Heart left ventricle (tissue), 16 donors: ENCODE data around the gene FGF8. TPM values are rescaled to one million over a fixed set of nuclear protein-coding genes. Genes with fewer than 3 reads are reported as not detected.

ENCODE experiments used
- ATAC-seq, 4 donors: fragments of 200-7000 bp; cut with Tn5 transposase; one replicate each; pipeline ENCODE4 v1.9.1; 2020 to 2022; ENCODE audit warnings: moderate library complexity in 4 of 4, mild to moderate bottlenecking in 3 of 4, moderate number of reproducible peaks in 1 of 4
- DNase-seq, 5 donors: peaks; one replicate each; pipeline ENCODE4 v3.0.0-alpha.2; 2020
- H3K27ac ChIP-seq, 12 donors: fragments of 200-600 bp; sonication (generic) in 4 of 12; one replicate each; pipeline versions ENCODE4 v1.5.0 to v1.8.0; 2016 to 2022; ENCODE audit warnings: mild to moderate bottlenecking in 2 of 12
- H3K27me3 ChIP-seq, 9 donors: fragments of 200-600 bp; sonication (generic) in 2 of 9; one replicate each; pipeline versions ENCODE4 v1.5.1 to v1.8.0; 2016 to 2022; ENCODE audit warnings: mild to moderate bottlenecking in 3 of 9
- H3K36me3 ChIP-seq, 9 donors: fragments of 200-600 bp; sonication (generic) in 2 of 9; one replicate each; pipeline versions ENCODE4 v1.5.0 to v1.8.0; 2018 to 2022; ENCODE audit warnings: mild to moderate bottlenecking in 2 of 9
- H3K4me1 ChIP-seq, 12 donors: fragments of 200-600 bp; sonication (generic) in 4 of 12; one replicate each; pipeline versions ENCODE4 v1.5.0 to v1.8.0; 2016 to 2022; ENCODE audit warnings: mild to moderate bottlenecking in 3 of 12
- H3K4me3 ChIP-seq, 12 donors: fragments of 200-600 bp; sonication (generic) in 4 of 12; one replicate each; pipeline versions ENCODE4 v1.5.0 to v1.8.0; 2017 to 2022; ENCODE audit warnings: mild to moderate bottlenecking in 9 of 12, moderate library complexity in 4 of 12
- H3K9me3 ChIP-seq, 12 donors: fragments of 200-600 bp; sonication (generic) in 4 of 12; one replicate each; pipeline versions ENCODE4 v1.5.0 to v1.8.0; 2016 to 2022; ENCODE audit warnings: mild to moderate bottlenecking in 1 of 12
- CTCF ChIP-seq, 12 donors: fragments of 200-600 bp; sonication (generic) in 4 of 12; IDR thresholded peaks; one replicate each; pipeline versions ENCODE4 v1.5.0 to v1.8.0; 2018 to 2022; ENCODE audit warnings: antibody characterized with exemption in 12 of 12, mild to moderate bottlenecking in 5 of 12
- POLR2A ChIP-seq, 2 donors: fragments of 450-650 bp; IDR thresholded peaks; one replicate each; pipeline ENCODE4 v1.6.1; 2017; ENCODE audit warnings: antibody characterized with exemption in 2 of 2, mild to moderate bottlenecking in 2 of 2, moderate library complexity in 2 of 2
- WGBS, 4 donors: extraction: QIAGEN DNeasy Blood & Tissue Kit in 2 of 4; methylation state at CpG; one replicate each; pipeline versions ENCODE4 v1.1.5 to v1.1.7; 2013 to 2018; 5-methylcytosine and 5-hydroxymethylcytosine counted together
- intact Hi-C, 10 donors: fragments of 100-400 bp; cut with DNase I; formaldehyde crosslinking; loops; one replicate each; pipeline versions ENCODE4 v1.11.1 to v1.14.2; 2022
- polyA plus RNA-seq, 2 donors: library from polyadenylated mRNA; stranded (reverse); fragments of 200-250 nt; gene quantifications; one replicate each; pipeline ENCODE4 v1.2.3, GENCODE V29; 2013
- total RNA-seq, 9 donors: library from RNA; depleted of rRNA in 2 of 9; stranded (reverse); fragments of >200 nt in 2 of 9; fragmentation: NEBNext Ultra II Directional in 3 of 9; extraction: Animal tissue kit (Norgen Biotek cat#: 25700) in 3 of 9; gene quantifications; one replicate each; pipeline versions ENCODE4 v1.1.0 to v1.2.4, GENCODE V29; 2016 to 2023
- donor health status: ischemic (EF 13 %, LVEDD 7.1; RV severe dilation, severe dysfunction).
- donor health status: healthy with polysubstance abuse.
- donor health status: DM: no; HTN: yes; CAD: no.
- donor health status: DM: no; HTN: no; CAD: no.
- donor health status: ischemic (EF 25% LVEDD 6.9; RV normal size, moderate dysfunction).
- donor health status: ischemic (EF 25% LVEDD 5.7; RV mildly dilated, moderate dysfunction).
- donor health status: healthy.
- donor health status: DM: yes; HTN: yes; CAD: no.
- donor health status: ischemic (EF 35%, LVEDD 5.7; RV mildly dilated, moderate dysfunction).
- donor health status: nonischemic (EF 11% LVEDD 7.7; RV severe dilation, severe dysfunction).
- donor health status: DM: yes; HTN: yes; CAD: no.
- donor health status: PGD.
- donor health status: ischemic (EF 29% LVEDD 5.4; RV normal size, mild dysfunction).
- donor health status: nonischemic (EF 23%, LVEDD 6.1; RV moderate dilation, normal function).

Gene FGF8
- total and polyA plus RNA-seq, 11 donors, result not detected

GRCh38 chr10:101767966-101768790, 7.7 kb downstream of the FGF8 start:
- no peak for DNase-seq
- intact Hi-C loops, result no loop called here
- TF ChIP-seq POLR2A (IDR thresholded peaks at IDR 0.05), result no peak
- no peak for TF ChIP-seq CTCF (IDR thresholded peaks at IDR 0.05)

GRCh38 chr10:101767600-101767945, 8.3 kb downstream of the FGF8 start:
- Histone ChIP-seq H3K4me3 (no peak overlapping the region), H3K4me1 (no peaks in the 10 kb centered on the region), H3K9me3 (no peaks in the 10 kb centered on the region), H3K27me3 (peaks cover 3 to 41% (median 10%) of the 10 kb centered on the region in 9 donors), H3K36me3 (no peaks in the 10 kb centered on the region), H3K27ac (no peak overlapping the region)
- TF ChIP-seq CTCF (IDR thresholded peaks at IDR 0.05) (no peak), POLR2A (IDR thresholded peaks at IDR 0.05) (no peak)
- intact Hi-C loops, result no loop called here
- ATAC-seq (no peak), DNase-seq (no peak)
- 58 to 77% (median 66%) methylated on average over 4 to 6 of the region's 6 CpGs for WGBS, 4 donors

More at GRCh38 chr10:101767966-101768790, 7.7 kb downstream of the FGF8 start:
- Histone ChIP-seq H3K9me3 (no peaks in the 10 kb centered on the region), H3K27ac (no peak overlapping the region), H3K4me3 (no peak overlapping the region), H3K27me3 (peaks cover 3 to 46% (median 17%) of the 10 kb centered on the region in 9 donors), H3K4me1 (no peaks in the 10 kb centered on the region), H3K36me3 (no peaks in the 10 kb centered on the region)
- no peak for ATAC-seq
- 56 to 67% (median 65%) methylated on average over 11 to 14 of the region's 14 CpGs for WGBS, 4 donors

GRCh38 chr10:101766753-101767599, 8.9 kb downstream of the FGF8 start:
- ATAC-seq (no peak), DNase-seq (no peak)
- TF ChIP-seq POLR2A (IDR thresholded peaks at IDR 0.05), result no peak
- TF ChIP-seq CTCF (IDR thresholded peaks at IDR 0.05), result no peak
- Histone ChIP-seq H3K4me1 (no peaks in the 10 kb centered on the region), H3K27ac (no peak overlapping the region), H3K27me3 (peaks cover under 1 to 35% (median 8%) of the 10 kb centered on the region in 9 donors), H3K36me3 (no peaks in the 10 kb centered on the region), H3K9me3 (no peaks in the 10 kb centered on the region), H3K4me3 (no peak overlapping the region)
- intact Hi-C loops, result no loop called here
- 75 to 80% (median 79%) methylated on average over 6 to 12 of the region's 12 CpGs for WGBS, 4 donors

GRCh38 chr10:101766306-101766705, 9.6 kb downstream of the FGF8 start:
- intact Hi-C loops, result no loop called here
- H3K4me1 ChIP-seq, result no peaks in the 10 kb centered on the region
- H3K9me3 ChIP-seq, result no peaks in the 10 kb centered on the region
- 74 to 82% (median 77%) methylated on average over 6 of the region's 6 CpGs for WGBS, 4 donors
- TF ChIP-seq CTCF (IDR thresholded peaks at IDR 0.05) (no peak), POLR2A (IDR thresholded peaks at IDR 0.05) (no peak)
- H3K36me3 ChIP-seq, result no peaks in the 10 kb centered on the region
- H3K4me3 ChIP-seq, result no peak overlapping the region
- ATAC-seq, result no peak
- no peak for DNase-seq
- H3K27ac ChIP-seq, result no peak overlapping the region
- H3K27me3 ChIP-seq, result peaks cover 0 to 31% (median 5%) of the 10 kb centered on the region in 9 donors
